PC-9 (cell line): ENCODE results near the gene GAS7. TPM values are rescaled to one million over a fixed set of nuclear protein-coding genes. Genes with fewer than 3 reads are reported as not detected.
A peak's percentile ranks its signal among the peaks of the same experiment; 100 is the strongest.

ENCODE experiments used
- BruUV-seq: library from RNA; stranded (reverse); fragments of 400-500 nt; replicated peaks from 2 replicates; lab custom pipeline; 2021; lab: Mats Ljungman, UMichigan
- CTCF ChIA-PET: fragments of 300-600 bp; sonication (Branson Sonifier 250); formaldehyde crosslinking; loops from one replicate; lab custom pipeline; 2022; ENCODE audit warnings: antibody characterized with exemption; lab: Charles Lee
- POLR2A ChIA-PET: fragments of 300-600 bp; sonication (Branson Sonifier 250); formaldehyde crosslinking; loops from one replicate; lab custom pipeline; 2022; ENCODE audit warnings: antibody characterized with exemption; ENCODE audit not compliant: unreplicated experiment; lab: Charles Lee
- DNase-seq, 2 experiments: peaks; one replicate each; pipeline versions ENCODE4 v3.0.0 to v3.0.0-alpha.2; 2015 to 2022; ENCODE audit warnings: mixed read lengths in 1 of 2
- H2AFZ ChIP-seq: fragments of 200-600 bp; sonication (generic); 2 replicates; pipeline ENCODE4 v1.8.1; 2017; ENCODE audit warnings: antibody characterized with exemption
- H3F3A ChIP-seq: fragments of 200-600 bp; sonication (generic); 2 replicates; pipeline ENCODE4 v1.8.1; 2017; ENCODE audit warnings: antibody characterized with exemption, mild to moderate bottlenecking, low read depth; ENCODE audit not compliant: insufficient read depth
- H3K27ac ChIP-seq: fragments of 200-600 bp; sonication (generic); 2 replicates; pipeline ENCODE4 v1.6.1; 2016; ENCODE audit warnings: mixed run types
- H3K27me3 ChIP-seq: fragments of 200-600 bp; sonication (generic); 2 replicates; pipeline ENCODE4 v1.6.1; 2016; ENCODE audit warnings: low read depth, mixed run types; ENCODE audit not compliant: insufficient read depth
- H3K36me3 ChIP-seq: fragments of 200-600 bp; sonication (generic); 2 replicates; pipeline ENCODE4 v1.6.1; 2016; ENCODE audit warnings: low read depth, mixed run types
- H3K4me1 ChIP-seq: fragments of 200-600 bp; sonication (generic); replicated peaks from 2 replicates; pipeline ENCODE4 v1.6.1; 2016; ENCODE audit warnings: mixed run types; ENCODE audit not compliant: insufficient read depth
- H3K4me2 ChIP-seq: fragments of 200-600 bp; sonication (generic); 2 replicates; pipeline ENCODE4 v1.6.1; 2017; ENCODE audit warnings: mixed run types
- H3K4me3 ChIP-seq: fragments of 200-600 bp; sonication (generic); 2 replicates; pipeline ENCODE4 v1.6.1; 2016; ENCODE audit warnings: mixed run types
- H3K79me2 ChIP-seq: fragments of 200-600 bp; sonication (generic); 2 replicates; pipeline ENCODE4 v1.6.1; 2017; ENCODE audit warnings: low read depth, mixed run types
- H3K9me2 ChIP-seq: fragments of 200-600 bp; sonication (generic); 2 replicates; pipeline ENCODE4 v1.8.1; 2017; ENCODE audit warnings: mild to moderate bottlenecking; ENCODE audit not compliant: insufficient read depth
- H3K9me3 ChIP-seq: fragments of 200-600 bp; sonication (generic); 2 replicates; pipeline ENCODE4 v1.8.1; 2016; ENCODE audit warnings: low read depth; ENCODE audit not compliant: insufficient read depth
- H4K20me1 ChIP-seq: fragments of 200-600 bp; sonication (generic); 2 replicates; pipeline ENCODE4 v1.8.1; 2017; ENCODE audit not compliant: insufficient read depth
- CTCF ChIP-seq: fragments of 200-600 bp; sonication (generic); conservative IDR thresholded peaks from 2 replicates; pipeline ENCODE4 v1.6.1; 2017; ENCODE audit warnings: mixed run types, antibody characterized with exemption, mild to moderate bottlenecking, moderate library complexity
- EZH2 ChIP-seq: fragments of 200-600 bp; sonication (generic); IDR thresholded peaks from 2 replicates; pipeline ENCODE4 v1.8.0; 2017; ENCODE audit warnings: antibody characterized with exemption, low read depth
- intact Hi-C: fragments of 100-400 bp; cut with micrococcal nuclease; formaldehyde crosslinking; loops from one replicate; pipeline ENCODE4 v1.10.0; 2022; ENCODE audit not compliant: unreplicated experiment
- total RNA-seq: library from RNA; stranded (reverse); gene quantifications from 2 replicates; pipeline ENCODE4 v1.2.3, GENCODE V29; 2021

GAS7 gene
- total RNA-seq, 1 experiment from 2014 or later = not detected

- H3K4me2 ChIP-seq = no peak overlapping the region
- H3K79me2 ChIP-seq = no peaks in the 10 kb centered on the region
- no peak for DNase-seq
- H3K36me3 ChIP-seq = no peaks in the 10 kb centered on the region
- H3K27ac ChIP-seq = no peak overlapping the region
- H3K4me1 ChIP-seq = no peaks in the 10 kb centered on the region
- ChIA-PET CTCF (no interaction called here), POLR2A (no interaction called here)
- H3K9me3 ChIP-seq = no peaks in the 10 kb centered on the region
- no peaks in the 10 kb centered on the region for H3F3A ChIP-seq
- BruUV-seq = no TSS peak
- no peak overlapping the region for H2AFZ ChIP-seq
- no peaks in the 10 kb centered on the region for H4K20me1 ChIP-seq
- no peak for TF ChIP-seq EZH2
- no peak for TF ChIP-seq CTCF
- no peaks in the 10 kb centered on the region for H3K9me2 ChIP-seq
- H3K27me3 ChIP-seq = peaks cover 80% of the 10 kb centered on the region
- H3K4me3 ChIP-seq = no peak overlapping the region
- intact Hi-C loops = no loop called here
These were observed 223.7 kb downstream of the GAS7 start for GRCh38 chr17:9974448-9975381.

GRCh38 chr17:9973669-9974447, 224.5 kb downstream of the GAS7 start:
- Histone ChIP-seq H3K27ac (no peak overlapping the region), H3K4me3 (no peak overlapping the region), H3F3A (no peaks in the 10 kb centered on the region), H3K27me3 (peaks cover 80% of the 10 kb centered on the region), H3K9me2 (no peaks in the 10 kb centered on the region), H3K9me3 (no peaks in the 10 kb centered on the region), H2AFZ (no peak overlapping the region), H3K4me2 (no peak overlapping the region), H3K36me3 (no peaks in the 10 kb centered on the region), H4K20me1 (no peaks in the 10 kb centered on the region), H3K4me1 (no peaks in the 10 kb centered on the region), H3K79me2 (no peaks in the 10 kb centered on the region)
- CTCF ChIA-PET = no interaction called here
- DNase-seq = no peak
- BruUV-seq = no TSS peak
- POLR2A ChIA-PET = no interaction called here
- intact Hi-C loops = no loop called here
- TF ChIP-seq EZH2 = no peak
- no peak for TF ChIP-seq CTCF

GRCh38 chr17:9971991-9972390, 226.4 kb downstream of the GAS7 start:
- Histone ChIP-seq H4K20me1 (no peaks in the 10 kb centered on the region), H3K27me3 (peaks cover 90% of the 10 kb centered on the region), H3K4me2 (no peak overlapping the region), H3K9me2 (no peaks in the 10 kb centered on the region), H2AFZ (no peak overlapping the region), H3K4me3 (no peak overlapping the region), H3K36me3 (no peaks in the 10 kb centered on the region), H3F3A (no peaks in the 10 kb centered on the region), H3K4me1 (no peaks in the 10 kb centered on the region), H3K9me3 (no peaks in the 10 kb centered on the region), H3K27ac (no peak overlapping the region), H3K79me2 (no peaks in the 10 kb centered on the region)
- CTCF ChIA-PET = no interaction called here
- intact Hi-C loops = no loop called here
- peak in 1 of 2 experiments; percentile 17 for DNase-seq
- POLR2A ChIA-PET = no interaction called here
- BruUV-seq = no TSS peak
- TF ChIP-seq EZH2 = no peak
